ENCODE data around the gene DNAJC8.

GRCh38 chr1:28163496-28164161, 69.2 kb downstream of the DNAJC8 start:
- no peak for TF ChIP-seq ZC3H10 (CRISPR knock-in tag; IDR thresholded peaks at IDR 0.05)
- TF ChIP-seq CSDC2 (CRISPR knock-in tag; IDR thresholded peaks at IDR 0.05): no peak
- no peak for TF ChIP-seq TOX (CRISPR knock-in tag; IDR thresholded peaks at IDR 0.05; ENCODE audit: borderline replicate concordance)
- no peak for TF ChIP-seq CSRNP3 (CRISPR knock-in tag; IDR thresholded peaks at IDR 0.05)

Data from SK-N-SH treated with all-trans-retinoic acid at 6 μM for 48 hours (cell line).